SK-N-SH treated with all-trans-retinoic acid at 6 μM for 48 hours (cell line): Measurements from ENCODE around the gene TBC1D16.

Experiments
- ATAC-seq: fragments of 200-7000 bp; cut with Tn5 transposase; 3 replicates; pipeline ENCODE4 v1.9.1; 2020; ENCODE audit warnings: mild to moderate bottlenecking, moderate library complexity
- BACH2 ChIP-seq: fragments of 250-450 bp; sonication (Bioruptor Pico); IDR thresholded peaks from 2 replicates; pipeline ENCODE4 v1.9.0; 2021; ENCODE audit warnings: mild to moderate bottlenecking, borderline replicate concordance
- CSDC2 ChIP-seq: fragments of 250-450 bp; sonication (Bioruptor Pico); IDR thresholded peaks from 2 replicates; pipeline ENCODE4 v1.5.0; 2020; ENCODE audit warnings: mild to moderate bottlenecking, moderate library complexity
- CSRNP3 ChIP-seq: fragments of 250-450 bp; sonication (Bioruptor Pico); IDR thresholded peaks from 2 replicates; pipeline ENCODE4 v1.5.1; 2021; ENCODE audit warnings: mild to moderate bottlenecking, moderate library complexity
- ESRRG ChIP-seq: fragments of 250-450 bp; sonication (Bioruptor Pico); IDR thresholded peaks from 2 replicates; pipeline ENCODE4 v1.6.1; 2021; ENCODE audit warnings: mild to moderate bottlenecking
- GLIS3 ChIP-seq: fragments of 250-450 bp; sonication (Bioruptor Pico); IDR thresholded peaks from 2 replicates; pipeline ENCODE4 v1.5.0; 2020; ENCODE audit warnings: mild to moderate bottlenecking, moderate library complexity
- ISL1 ChIP-seq: fragments of 250-450 bp; sonication (Bioruptor Pico); IDR thresholded peaks from 2 replicates; pipeline ENCODE4 v2.1.2; 2022; ENCODE audit warnings: mild to moderate bottlenecking, moderate library complexity
- OSR1 ChIP-seq: fragments of 250-450 bp; sonication (Bioruptor Pico); IDR thresholded peaks from 2 replicates; pipeline ENCODE4 v1.8.0; 2022; ENCODE audit warnings: moderate library complexity, mild to moderate bottlenecking, inconsistent platforms
- PATZ1 ChIP-seq: fragments of 250-450 bp; sonication (Bioruptor Pico); IDR thresholded peaks from 2 replicates; pipeline ENCODE4 v1.8.0; 2020; ENCODE audit warnings: mild to moderate bottlenecking, moderate library complexity, borderline replicate concordance
- POU6F1 ChIP-seq: fragments of 250-450 bp; sonication (Bioruptor Pico); IDR thresholded peaks from 2 replicates; pipeline ENCODE4 v1.8.0; 2021; ENCODE audit warnings: low read depth, mild to moderate bottlenecking, moderate library complexity, borderline replicate concordance
- PPARA ChIP-seq: fragments of 250-450 bp; sonication (Bioruptor Pico); IDR thresholded peaks from 2 replicates; pipeline ENCODE4 v1.5.0; 2020; ENCODE audit warnings: mild to moderate bottlenecking, borderline replicate concordance
- RARB ChIP-seq: fragments of 250-450 bp; sonication (Bioruptor Pico); IDR thresholded peaks from 2 replicates; pipeline ENCODE4 v1.8.0; 2021; ENCODE audit warnings: mild to moderate bottlenecking, moderate library complexity
- SNAI2 ChIP-seq: fragments of 250-450 bp; sonication (Bioruptor Pico); IDR thresholded peaks from 2 replicates; pipeline ENCODE4 v1.5.0; 2020; ENCODE audit warnings: mild to moderate bottlenecking, moderate library complexity
- TCF4 ChIP-seq: fragments of 250-450 bp; sonication (Bioruptor Pico); IDR thresholded peaks from 2 replicates; pipeline ENCODE4 v1.8.0; 2021; ENCODE audit warnings: mild to moderate bottlenecking, moderate library complexity, borderline replicate concordance
- TOX ChIP-seq: fragments of 250-450 bp; sonication (Bioruptor Pico); IDR thresholded peaks from 2 replicates; pipeline ENCODE4 v1.8.0; 2021; ENCODE audit warnings: mild to moderate bottlenecking, moderate library complexity, borderline replicate concordance
- ZC3H10 ChIP-seq: fragments of 250-450 bp; sonication (Bioruptor Pico); IDR thresholded peaks from 2 replicates; pipeline ENCODE4 v1.5.1; 2021; ENCODE audit warnings: mild to moderate bottlenecking, moderate library complexity
- ZFP3 ChIP-seq: fragments of 250-450 bp; sonication (Bioruptor Pico); IDR thresholded peaks from 2 replicates; pipeline ENCODE4 v1.5.0; 2020; ENCODE audit warnings: mild to moderate bottlenecking, moderate library complexity
- ZNF565 ChIP-seq: fragments of 450-650 bp; formaldehyde crosslinking; conservative IDR thresholded peaks from 2 replicates; pipeline ENCODE4 v1.5.0; 2020; ENCODE audit warnings: low read depth, mild to moderate bottlenecking, moderate library complexity
- ZNF70 ChIP-seq: fragments of 450-650 bp; formaldehyde crosslinking; IDR thresholded peaks from 2 replicates; pipeline ENCODE4 v1.5.0; 2020; ENCODE audit warnings: mild to moderate bottlenecking, moderate library complexity
- ZNF8 ChIP-seq: fragments of 450-650 bp; formaldehyde crosslinking; IDR thresholded peaks from 2 replicates; pipeline ENCODE4 v1.5.0; 2020; ENCODE audit warnings: mild to moderate bottlenecking, moderate library complexity

The TBC1D16 gene

GRCh38 chr17:80071116-80071841 is 35.6 kb upstream of the TBC1D16 start:
- no peak for TF ChIP-seq ISL1 (CRISPR knock-in tag)
- TF ChIP-seq CSRNP3: no peak
- TF ChIP-seq PPARA (CRISPR knock-in tag): no peak
- no peak for TF ChIP-seq SNAI2 (CRISPR knock-in tag)
- no peak for ATAC-seq

GRCh38 chr17:80070375-80071115 is 34.9 kb upstream of the TBC1D16 start:
- ATAC-seq: no peak; the same call in 2 of the 3 replicates

GRCh38 chr17:80068301-80069222 is 32.9 kb upstream of the TBC1D16 start:
- TF ChIP-seq ZNF565 (CRISPR knock-in tag): no peak
- no peak for TF ChIP-seq ISL1 (CRISPR knock-in tag)
- no peak for TF ChIP-seq PATZ1 (CRISPR knock-in tag)
- no peak for TF ChIP-seq ESRRG (CRISPR knock-in tag)
- no peak for TF ChIP-seq POU6F1 (CRISPR knock-in tag)
- no peak for TF ChIP-seq PPARA (CRISPR knock-in tag)
- no peak for TF ChIP-seq ZNF8
- no peak for TF ChIP-seq CSDC2
- TF ChIP-seq BACH2: no peak
- TF ChIP-seq OSR1 (CRISPR knock-in tag): no peak
- TF ChIP-seq ZNF70: no peak
- no peak for ATAC-seq

More at GRCh38 chr17:80070375-80071115, 34.9 kb upstream of the TBC1D16 start:
- TF ChIP-seq TOX (no peak), BACH2 (no peak), ZNF70 (no peak), SNAI2 (CRISPR knock-in tag) (no peak), ZC3H10 (CRISPR knock-in tag) (no peak), ESRRG (CRISPR knock-in tag) (no peak), ZFP3 (CRISPR knock-in tag) (no peak)

- no peak for ATAC-seq
- TF ChIP-seq RARB (CRISPR knock-in tag) (no peak), ZC3H10 (CRISPR knock-in tag) (no peak), GLIS3 (CRISPR knock-in tag) (no peak), PATZ1 (CRISPR knock-in tag) (no peak), ESRRG (CRISPR knock-in tag) (no peak), TCF4 (no peak), CSDC2 (no peak)
Observed at GRCh38 chr17:80067393-80067986, 31.8 kb upstream of the TBC1D16 start.
